Urinary bladder (tissue), 4 donors: ENCODE measurements around the gene EEF2. TPM values are rescaled to one million over a fixed set of nuclear protein-coding genes. Genes with fewer than 3 reads are reported as not detected.
"Not testable (repeated sequence)": the region's sequence is repeated elsewhere in the genome, so short reads cannot be mapped to it uniquely, and the experiment has no call there.

ENCODE experiments used
- DNase-seq: peaks from one replicate; pipeline ENCODE4 v3.0.0-alpha.2; 2015; ENCODE audit errors: extremely low spot score
- H3K27ac ChIP-seq: one replicate; pipeline ENCODE4 v1.5.1; 2013; ENCODE audit warnings: low read depth, mild to moderate bottlenecking, moderate library complexity
- H3K36me3 ChIP-seq: one replicate; pipeline ENCODE4 v1.6.1; 2013; ENCODE audit warnings: mild to moderate bottlenecking, moderate library complexity; ENCODE audit not compliant: insufficient read depth
- H3K4me1 ChIP-seq: one replicate; pipeline ENCODE4 v1.6.1; 2013; ENCODE audit warnings: mild to moderate bottlenecking, moderate library complexity; ENCODE audit not compliant: insufficient read depth
- H3K4me3 ChIP-seq: one replicate; pipeline ENCODE4 v1.5.1; 2013; ENCODE audit warnings: low read depth, low read length
- WGBS: extraction: QIAGEN DNeasy Blood & Tissue Kit; methylation state at CpG from one replicate; pipeline ENCODE4 v1.1.7; 2013; 5-methylcytosine and 5-hydroxymethylcytosine counted together
- polyA plus RNA-seq: library from polyadenylated mRNA; stranded (reverse); fragments of 200-250 nt; gene quantifications from one replicate; pipeline ENCODE4 v1.2.3, GENCODE V29; 2013
- total RNA-seq: library from RNA; depleted of rRNA; stranded (reverse); fragments of >200 nt; gene quantifications from one replicate; pipeline ENCODE4 v1.2.3, GENCODE V29; 2014
- donor health status: healthy with polysubstance abuse.
- donor health status: healthy.

EEF2 gene
- total and polyA plus RNA-seq, 2 donors: 1,323 to 1,969 TPM

DNA sequence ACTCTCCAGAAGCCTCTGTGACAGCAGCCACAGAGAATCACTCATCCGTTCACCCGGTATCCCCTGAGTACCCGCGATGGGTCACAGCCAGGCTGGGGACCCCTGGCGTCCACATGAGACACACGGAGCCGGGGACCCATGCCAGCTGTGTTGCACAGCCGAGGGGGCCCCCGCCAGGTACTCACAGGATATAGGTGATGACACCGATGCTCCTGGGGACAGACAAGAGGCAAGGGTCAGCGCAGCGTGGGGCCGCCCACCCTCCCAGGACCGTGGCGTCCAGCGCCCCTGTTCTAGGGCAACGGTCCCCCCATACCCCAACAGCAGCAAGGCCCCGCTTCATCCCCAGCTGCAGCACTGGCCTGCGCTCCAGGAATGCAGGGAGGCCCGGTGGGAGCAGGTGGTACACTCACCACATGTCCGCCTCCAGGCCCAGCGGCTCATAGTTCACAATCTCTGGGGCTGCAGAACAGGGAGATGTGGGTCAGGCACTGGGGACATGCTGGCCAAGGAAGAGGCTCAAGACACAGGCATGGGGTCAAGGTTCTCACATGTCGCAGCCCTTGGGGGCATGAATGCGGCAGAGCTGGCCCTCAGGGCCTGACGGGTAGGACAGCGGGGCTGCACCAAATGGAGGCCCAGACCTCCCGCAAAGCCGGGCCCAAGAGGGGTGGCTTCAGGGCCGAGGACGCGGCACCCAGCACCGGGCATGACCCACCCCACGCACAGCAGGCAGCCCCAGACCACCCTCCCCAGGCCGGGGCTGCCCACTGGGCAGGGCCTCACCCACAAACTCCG, 21.6 kb downstream of the EEF2 start:
- peaks cover 14% of the 10 kb centered on the region for H3K36me3 ChIP-seq
- 92% methylated on average over 35 of the region's 35 CpGs for WGBS
- no peak overlapping the region for H3K27ac ChIP-seq
- no peaks in the 10 kb centered on the region for H3K4me1 ChIP-seq
- no peak overlapping the region for H3K4me3 ChIP-seq
- no peak for DNase-seq

DNA sequence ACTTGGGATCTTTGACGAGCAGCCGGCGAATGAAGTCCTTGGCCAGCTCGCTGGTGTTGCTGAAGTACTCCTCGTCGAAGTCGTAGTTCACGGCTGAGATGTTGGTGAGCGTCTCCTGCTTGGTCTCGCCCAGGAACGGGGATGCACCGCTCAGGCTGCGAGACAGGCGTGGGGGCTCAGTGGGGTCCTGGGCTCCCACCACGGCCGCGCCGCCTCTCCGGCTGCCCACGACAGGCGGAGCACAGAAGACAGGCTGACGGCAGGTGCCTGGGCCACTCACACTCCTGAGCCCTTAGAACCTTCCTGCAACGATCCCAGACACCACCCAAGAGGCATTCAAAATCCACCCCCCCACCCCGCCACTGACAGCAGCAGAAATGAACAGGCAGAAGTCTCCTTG, 24.3 kb downstream of the EEF2 start:
- 94% methylated on average over 24 of the region's 24 CpGs for WGBS
- peaks cover 19% of the 10 kb centered on the region for H3K36me3 ChIP-seq
- H3K27ac ChIP-seq: no peak overlapping the region
- DNase-seq: no peak
- H3K4me1 ChIP-seq: no peaks in the 10 kb centered on the region
- H3K4me3 ChIP-seq: no peak overlapping the region

DNA sequence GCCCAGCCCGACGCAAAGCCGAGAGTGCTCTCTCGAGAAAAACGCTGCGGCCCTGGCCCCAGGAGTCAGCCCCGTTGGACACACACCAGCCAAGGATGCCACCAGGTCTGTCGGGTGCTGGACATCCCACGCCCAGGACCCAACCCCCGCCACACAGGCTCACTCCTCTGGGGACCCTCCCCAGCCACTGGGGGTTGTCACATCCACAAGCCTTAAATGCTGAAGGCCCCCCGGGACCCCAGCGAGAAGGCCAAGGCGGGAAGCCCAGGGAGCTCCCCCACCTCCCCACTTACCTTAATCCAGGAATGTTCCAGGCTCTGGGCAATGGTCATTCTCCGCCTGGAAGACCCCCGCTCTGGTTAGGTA, 25.5 kb downstream of the EEF2 start:
- no peak for DNase-seq
- H3K27ac ChIP-seq: no peak overlapping the region
- WGBS: 94% methylated on average over 15 of the region's 15 CpGs
- H3K4me3 ChIP-seq: no peak overlapping the region
- no peaks in the 10 kb centered on the region for H3K4me1 ChIP-seq
- H3K36me3 ChIP-seq: peaks cover 19% of the 10 kb centered on the region

DNA sequence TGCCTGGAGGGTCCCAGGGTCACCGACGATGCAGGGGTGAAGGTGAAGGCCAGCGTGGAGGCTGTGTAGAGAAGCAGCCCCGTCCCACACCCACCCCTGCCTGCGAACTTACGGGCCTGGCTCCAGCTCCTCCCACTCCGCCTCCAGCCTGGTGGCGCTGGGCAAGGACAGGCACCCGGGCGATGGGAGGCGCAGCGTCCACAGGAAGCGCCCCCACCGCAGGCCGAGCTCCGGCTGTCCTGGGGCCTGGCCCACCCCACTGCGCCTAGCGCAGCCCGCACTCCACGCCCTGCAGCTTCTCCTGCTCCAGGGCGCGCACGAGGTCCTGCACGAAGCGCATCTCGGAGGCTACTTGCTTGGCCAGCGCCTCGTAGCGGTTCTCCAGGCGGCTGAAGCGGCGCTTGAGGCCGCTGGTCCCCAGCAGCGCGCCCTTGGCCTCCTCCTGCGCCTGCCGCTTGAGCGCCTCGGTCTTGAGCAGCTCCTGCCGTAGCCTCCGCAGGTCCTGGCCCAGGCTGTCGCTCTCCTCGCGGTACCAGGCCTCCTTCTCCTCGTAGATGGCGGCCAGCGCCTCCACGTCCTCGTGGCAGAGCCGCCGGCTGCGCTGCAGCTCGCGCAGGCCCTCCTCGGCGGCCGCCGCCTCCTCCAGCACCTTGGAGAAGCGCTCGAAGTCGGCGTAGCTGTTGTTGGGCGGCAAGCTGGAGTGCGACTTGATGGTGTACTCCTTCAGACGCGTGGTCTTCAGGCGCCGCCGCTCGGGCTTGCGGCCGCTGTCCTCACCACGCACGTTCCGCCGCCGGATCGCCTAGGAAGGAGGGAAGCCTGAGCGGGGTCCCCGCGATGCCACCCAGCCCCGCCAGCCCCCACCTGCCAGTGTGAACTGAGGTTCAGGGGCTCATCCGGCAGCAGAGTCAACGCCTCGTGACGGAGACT, 26.2 kb downstream of the EEF2 start:
- no peak for DNase-seq
- no peak overlapping the region for H3K4me3 ChIP-seq
- 95% methylated on average over 86 of the region's 86 CpGs for WGBS
- no peak overlapping the region for H3K27ac ChIP-seq
- H3K4me1 ChIP-seq: no peaks in the 10 kb centered on the region
- H3K36me3 ChIP-seq: peaks cover 19% of the 10 kb centered on the region

DNA sequence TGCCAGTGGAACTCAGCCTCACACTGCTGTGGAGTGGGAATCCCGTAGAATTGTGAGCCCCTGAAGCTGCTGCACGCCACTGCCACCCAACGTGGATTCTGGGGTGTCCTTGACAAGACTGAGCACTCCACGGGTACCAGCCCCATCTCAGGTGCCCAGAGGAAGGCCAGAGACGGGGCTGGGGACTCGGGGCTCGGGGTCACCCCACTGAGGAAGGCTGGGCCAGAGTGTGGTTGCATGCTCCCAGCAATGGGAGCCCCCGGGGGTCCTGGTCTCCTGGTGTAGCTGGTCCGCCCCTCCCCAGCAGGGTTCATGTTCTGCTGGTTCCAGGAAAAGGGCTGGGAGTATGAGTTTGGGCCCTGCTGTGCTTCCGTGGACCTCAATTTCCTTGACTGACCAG, 29.6 kb downstream of the EEF2 start:
- no peaks in the 10 kb centered on the region for H3K4me1 ChIP-seq
- no peak overlapping the region for H3K27ac ChIP-seq
- no peak overlapping the region for H3K4me3 ChIP-seq
- H3K36me3 ChIP-seq: peaks cover 12% of the 10 kb centered on the region
- DNase-seq: no peak
- 80% methylated on average over 10 of the region's 10 CpGs for WGBS

DNA sequence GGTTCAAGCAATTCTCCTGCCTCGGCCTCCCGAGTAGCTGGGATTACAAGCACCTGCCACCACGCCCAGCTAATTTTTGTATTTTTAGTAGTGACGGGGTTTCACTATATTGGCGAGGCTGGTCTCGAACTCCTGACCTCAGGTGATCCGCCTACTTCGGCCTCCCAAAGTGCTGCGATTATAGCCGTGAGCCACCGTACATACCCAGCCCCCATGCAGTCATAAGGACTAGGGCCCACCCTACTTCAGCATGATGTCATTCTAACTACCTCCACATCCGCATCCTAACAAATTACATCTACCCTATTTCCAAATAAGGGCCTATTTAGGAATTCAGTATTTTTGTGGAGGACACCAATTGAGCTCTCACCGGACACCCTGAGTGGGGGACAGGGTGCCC, 30.0 kb downstream of the EEF2 start:
- H3K4me3 ChIP-seq, H3K27ac ChIP-seq, H3K4me1 ChIP-seq, DNase-seq: not testable (repeated sequence)
- 83% methylated on average over 13 of the region's 13 CpGs for WGBS
- peaks cover 12% of the 10 kb centered on the region for H3K36me3 ChIP-seq

DNA sequence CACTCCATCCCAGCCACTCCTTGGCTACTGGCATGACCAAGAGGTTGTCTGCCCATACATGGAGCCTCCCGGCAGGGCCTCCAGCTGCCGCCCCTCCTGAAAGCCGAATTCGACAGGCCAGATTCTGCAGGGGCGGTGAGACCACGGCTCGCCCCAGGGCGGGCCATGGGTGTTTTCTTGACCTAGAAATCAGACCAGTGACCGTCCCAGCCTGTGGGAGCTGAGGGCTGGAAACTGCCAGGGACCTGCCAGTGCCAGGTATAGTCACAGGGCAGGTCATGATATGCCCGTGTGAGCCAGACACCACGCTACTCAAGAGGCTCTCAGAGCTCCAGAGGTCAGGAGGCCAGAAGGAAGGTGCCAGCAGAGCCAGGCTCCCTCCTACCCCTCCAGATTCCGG, 31.2 kb downstream of the EEF2 start:
- WGBS: 77% methylated on average over 12 of the region's 12 CpGs
- Histone ChIP-seq H3K4me1 (no peaks in the 10 kb centered on the region), H3K36me3 (peaks cover 5% of the 10 kb centered on the region), H3K27ac (no peak overlapping the region), H3K4me3 (no peak overlapping the region)
- DNase-seq: no peak

DNA sequence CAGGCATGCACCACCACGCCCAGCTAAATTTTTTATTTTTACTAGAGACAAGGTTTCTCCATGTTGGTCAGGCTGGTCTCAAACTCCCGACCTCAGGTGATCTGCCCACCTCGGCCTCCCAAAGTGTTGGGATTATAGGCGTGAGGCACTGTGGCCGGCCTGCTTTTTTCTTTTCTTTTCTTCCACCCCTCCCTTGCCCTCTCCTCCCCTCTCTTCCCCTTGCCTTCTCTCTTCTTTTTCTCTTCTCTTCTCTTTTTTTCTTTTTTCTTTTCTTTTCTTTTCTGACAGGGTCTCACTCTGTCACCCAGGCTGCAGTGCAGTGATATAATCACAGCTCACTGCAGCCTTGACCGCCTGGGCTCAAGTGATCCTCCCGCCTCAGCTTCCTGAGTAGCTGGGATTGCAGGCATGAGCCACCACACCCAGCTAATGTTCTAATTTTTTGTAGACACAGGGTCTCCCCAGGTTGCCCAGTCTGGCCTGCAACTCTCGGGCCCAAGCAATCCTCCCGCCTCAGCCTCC, 32.4 kb downstream of the EEF2 start:
- H3K36me3 ChIP-seq, H3K27ac ChIP-seq, H3K4me1 ChIP-seq, DNase-seq, H3K4me3 ChIP-seq: not testable (repeated sequence)
- WGBS: 83% methylated on average over 9 of the region's 9 CpGs

DNA sequence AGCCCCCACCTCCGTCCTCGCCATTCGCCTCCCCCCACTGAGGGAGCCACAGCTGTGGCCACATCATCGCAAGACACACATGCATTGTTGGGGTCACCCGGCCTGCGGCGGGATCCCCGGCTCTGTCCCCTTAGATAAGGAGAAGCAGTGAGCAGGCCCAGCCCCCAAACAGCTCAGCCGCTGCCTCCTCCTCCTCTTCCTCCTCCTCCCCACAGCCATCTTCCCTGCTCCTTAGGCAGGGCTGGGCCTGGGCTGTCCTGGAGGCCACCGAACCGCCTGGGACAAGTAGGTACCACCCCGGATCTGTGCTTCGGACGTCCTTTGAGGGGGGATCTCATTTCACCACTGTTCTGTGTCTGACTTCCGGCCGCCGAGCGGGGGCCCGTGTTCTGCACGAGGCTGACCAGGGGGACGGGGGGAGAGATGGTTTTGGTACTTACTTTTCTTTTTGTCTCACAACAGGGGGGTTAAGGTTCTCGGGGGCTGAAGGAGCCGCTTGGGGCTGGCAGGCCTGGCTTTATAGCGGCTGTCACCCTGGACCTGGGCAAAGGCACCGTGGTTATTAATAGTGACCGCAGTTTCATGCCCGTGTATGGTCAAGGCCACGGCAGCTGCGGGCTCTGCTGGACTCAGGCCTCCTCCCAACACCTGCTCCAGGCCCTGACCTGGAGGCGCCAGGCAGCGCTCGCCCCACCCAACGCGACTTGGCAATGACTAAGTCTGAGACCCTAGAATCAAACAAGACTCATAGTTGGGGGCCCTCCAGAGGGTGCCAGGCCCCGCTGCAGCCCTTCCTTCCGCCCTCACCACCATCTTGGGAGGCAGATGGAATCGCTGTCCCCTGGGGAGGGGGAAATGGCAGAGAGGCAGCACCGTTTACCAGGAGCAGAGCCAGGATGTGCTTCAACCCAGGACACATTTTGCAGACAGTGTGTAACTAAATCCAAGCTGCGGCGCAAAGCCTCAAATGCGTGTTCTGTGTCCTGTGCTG, 34.1 kb downstream of the EEF2 start:
- WGBS: 26% methylated on average over 41 of the region's 41 CpGs
- no peak overlapping the region for H3K4me3 ChIP-seq
- no peaks in the 10 kb centered on the region for H3K36me3 ChIP-seq
- H3K4me1 ChIP-seq: no peaks in the 10 kb centered on the region
- no peak for DNase-seq
- H3K27ac ChIP-seq: no peak overlapping the region

DNA sequence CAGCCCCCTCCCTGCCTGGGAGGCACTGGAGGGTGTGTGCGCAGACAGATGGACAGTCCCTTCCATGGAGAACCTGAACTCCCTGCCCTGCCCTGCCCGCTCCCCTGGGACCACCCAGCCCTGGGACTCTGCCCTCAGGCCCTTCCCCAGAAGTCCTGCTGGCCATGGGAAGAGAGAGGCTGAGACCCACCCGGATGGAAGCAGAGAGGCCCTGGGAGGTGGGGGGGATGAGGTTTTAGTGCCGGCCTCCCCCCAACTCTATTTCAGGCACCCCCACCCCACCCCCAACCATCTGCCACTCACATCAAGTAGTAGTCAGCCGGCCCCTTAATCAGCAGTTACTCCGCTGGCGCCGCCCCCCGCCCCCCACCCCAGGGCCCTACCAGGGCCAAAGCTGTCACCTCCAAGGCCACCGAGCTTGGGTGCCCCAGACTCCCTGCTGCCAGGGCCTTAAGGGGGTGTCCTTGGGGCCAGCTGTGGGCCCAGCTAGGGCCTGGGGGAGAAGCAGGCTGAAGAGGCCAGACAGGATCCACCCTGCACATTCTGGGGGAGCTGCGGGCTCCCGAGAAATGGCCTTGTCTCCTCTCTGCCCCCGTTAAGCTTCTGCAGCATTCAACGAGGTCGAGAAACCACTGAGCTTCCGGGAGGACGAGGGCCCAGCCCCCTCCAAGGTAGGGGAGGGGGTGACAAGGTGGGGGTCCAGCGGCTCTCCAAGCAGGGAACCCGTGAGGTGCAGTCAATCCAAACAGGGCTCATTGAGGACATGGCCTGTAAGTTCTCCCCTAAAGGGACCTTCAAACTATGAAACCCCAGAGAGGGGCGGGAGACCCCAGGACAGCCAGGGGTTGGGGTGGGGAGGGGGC, 35.0 kb downstream of the EEF2 start:
- Histone ChIP-seq H3K36me3 (no peaks in the 10 kb centered on the region), H3K4me1 (no peaks in the 10 kb centered on the region), H3K4me3 (no peak overlapping the region), H3K27ac (no peak overlapping the region)
- 53% methylated on average over 20 of the region's 20 CpGs for WGBS
- DNase-seq: no peak

DNA sequence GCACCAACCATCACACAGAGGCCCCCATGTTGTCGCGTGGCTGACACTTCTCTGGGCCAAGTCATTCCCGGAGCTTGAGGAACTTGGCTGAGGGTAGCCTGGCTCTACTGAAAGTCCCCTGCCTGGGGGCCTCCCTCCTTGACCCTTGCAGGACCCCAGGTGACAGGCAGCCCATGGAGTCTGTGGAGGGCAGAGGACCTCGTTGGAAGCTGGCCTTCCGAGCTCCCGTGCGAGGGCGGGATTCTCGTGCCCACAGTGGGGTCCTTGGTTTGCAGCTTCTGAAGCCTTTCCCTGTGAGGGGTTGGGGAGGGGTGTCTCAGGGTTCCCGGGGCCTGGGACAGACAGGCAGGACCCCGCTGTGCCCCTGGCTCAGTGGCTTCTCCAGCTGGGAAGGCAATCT, 36.0 kb downstream of the EEF2 start:
- H3K36me3 ChIP-seq: no peaks in the 10 kb centered on the region
- no peak overlapping the region for H3K27ac ChIP-seq
- WGBS: 80% methylated on average over 11 of the region's 11 CpGs
- no peaks in the 10 kb centered on the region for H3K4me1 ChIP-seq
- DNase-seq: no peak
- no peak overlapping the region for H3K4me3 ChIP-seq

DNA sequence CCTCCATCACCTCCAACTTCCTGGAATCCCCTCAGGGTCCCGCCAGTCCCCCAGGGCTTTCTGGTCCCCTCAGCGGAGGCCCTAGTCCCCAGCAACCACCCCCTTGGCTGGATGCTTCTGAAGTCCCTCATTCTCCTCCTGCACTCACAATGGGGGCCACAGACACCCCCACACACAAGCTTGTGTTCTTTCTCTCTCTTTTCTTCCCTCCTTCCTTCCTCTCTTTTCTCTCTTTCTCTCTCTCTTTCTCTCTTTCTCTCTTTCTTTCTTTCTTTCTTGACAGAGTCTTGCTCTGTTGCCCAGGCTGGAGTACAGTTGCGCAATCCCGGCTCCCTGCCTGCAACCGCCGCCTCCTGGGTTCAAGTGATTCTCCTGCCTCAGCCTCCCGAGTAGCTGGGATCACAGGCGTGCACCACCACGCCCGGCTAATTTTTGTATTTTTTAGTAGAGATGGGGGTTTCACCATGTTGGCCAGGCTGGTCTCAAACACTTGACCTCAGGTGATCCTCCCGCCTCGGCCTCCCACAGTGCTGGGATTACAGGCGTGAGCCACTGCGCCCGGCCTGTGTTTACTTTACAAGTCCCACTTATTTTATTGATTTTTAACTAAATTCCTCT, 37.8 kb downstream of the EEF2 start:
- not testable (repeated sequence) for H3K27ac ChIP-seq, DNase-seq, H3K4me1 ChIP-seq, H3K4me3 ChIP-seq, H3K36me3 ChIP-seq
- WGBS: 86% methylated on average over 15 of the region's 15 CpGs
